ACHN (cell line): ENCODE data around the gene FKBP1B.

Experiments used
- DNase-seq: peaks from one replicate; pipeline ENCODE4 v3.0.0-alpha.2; 2015
- in situ Hi-C: cut with HindIII; loops from 2 replicates; pipeline ENCODE4 v1.10.0; 2017; ENCODE audit warnings: low sequenced_read_pairs, low pct_ligation_motif_present, low pct_unique_long_range_greater_than_20kb

FKBP1B gene

GRCh38 chr2:24051833-24052232 lies 2.3 kb downstream of the FKBP1B start:
- DNase-seq, result no peak
- in situ Hi-C loops, result no loop called here

GRCh38 chr2:24052951-24053350 lies 3.4 kb downstream of the FKBP1B start:
- in situ Hi-C loops, result no loop called here
- DNase-seq, result no peak

- in situ Hi-C loops, result no loop called here
- DNase-seq, result no peak
Observed at GRCh38 chr2:24054366-24055010, 4.9 kb downstream of the FKBP1B start.

GRCh38 chr2:24055750-24056149 lies 6.2 kb downstream of the FKBP1B start:
- DNase-seq, result no peak
- in situ Hi-C loops, result no loop called here

GRCh38 chr2:24058564-24059271 lies 9.2 kb downstream of the FKBP1B start:
- in situ Hi-C loops, result no loop called here
- no peak for DNase-seq

- in situ Hi-C loops, result no loop called here
- no peak for DNase-seq
Observed at GRCh38 chr2:24065341-24065740, 15.8 kb downstream of the FKBP1B start.

GRCh38 chr2:24072259-24072658 lies 22.7 kb downstream of the FKBP1B start:
- no peak for DNase-seq
- in situ Hi-C loops, result no loop called here

GRCh38 chr2:24073816-24074215 lies 24.3 kb downstream of the FKBP1B start:
- in situ Hi-C loops, result no loop called here
- no peak for DNase-seq

GRCh38 chr2:24075259-24075658 lies 25.7 kb downstream of the FKBP1B start:
- in situ Hi-C loops, result no loop called here
- DNase-seq, result no peak

GRCh38 chr2:24075915-24076848 lies 26.6 kb downstream of the FKBP1B start, which contains the start of gene SF3B6:
SF3B6 (minus strand) TSS chr2:24076326; CDS start chr2:24076229, 97 bp downstream.
- peak; percentile 100 for DNase-seq

GRCh38 chr2:24076849-24077534 lies 27.5 kb downstream of the FKBP1B start:
- in situ Hi-C loops, result no loop called here
- DNase-seq, result no peak

More at GRCh38 chr2:24075915-24076848, 26.6 kb downstream of the FKBP1B start, which contains the start of gene SF3B6:
- in situ Hi-C loops, result no loop called here

- no peak for DNase-seq
Observed at GRCh38 chr2:24077535-24077877, 28.0 kb downstream of the FKBP1B start.

GRCh38 chr2:24077879-24078278 lies 28.3 kb downstream of the FKBP1B start:
- no peak for DNase-seq
- in situ Hi-C loops, result no loop called here

More at GRCh38 chr2:24077535-24077877, 28.0 kb downstream of the FKBP1B start:
- in situ Hi-C loops, result no loop called here

- in situ Hi-C loops, result no loop called here
- DNase-seq, result no peak
Observed at GRCh38 chr2:24080701-24081100, 31.2 kb downstream of the FKBP1B start.

- in situ Hi-C loops, result no loop called here
- DNase-seq, result no peak
Observed at GRCh38 chr2:24082787-24083566, 33.4 kb downstream of the FKBP1B start.

- DNase-seq, result peak; percentile 94
- in situ Hi-C loops, result no loop called here
Observed at GRCh38 chr2:24083567-24084385, 34.2 kb downstream of the FKBP1B start.
